HG02884 (cell line): ENCODE data around the gene RPS19.

Experiments
- ATAC-seq: cut with Tn5 transposase; IDR thresholded peaks from one replicate; pipeline ENCODE4 v1.9.1; 2021; ENCODE audit warnings: mild to moderate bottlenecking, moderate library complexity; ENCODE audit not compliant: unreplicated experiment

RPS19 gene

DNA sequence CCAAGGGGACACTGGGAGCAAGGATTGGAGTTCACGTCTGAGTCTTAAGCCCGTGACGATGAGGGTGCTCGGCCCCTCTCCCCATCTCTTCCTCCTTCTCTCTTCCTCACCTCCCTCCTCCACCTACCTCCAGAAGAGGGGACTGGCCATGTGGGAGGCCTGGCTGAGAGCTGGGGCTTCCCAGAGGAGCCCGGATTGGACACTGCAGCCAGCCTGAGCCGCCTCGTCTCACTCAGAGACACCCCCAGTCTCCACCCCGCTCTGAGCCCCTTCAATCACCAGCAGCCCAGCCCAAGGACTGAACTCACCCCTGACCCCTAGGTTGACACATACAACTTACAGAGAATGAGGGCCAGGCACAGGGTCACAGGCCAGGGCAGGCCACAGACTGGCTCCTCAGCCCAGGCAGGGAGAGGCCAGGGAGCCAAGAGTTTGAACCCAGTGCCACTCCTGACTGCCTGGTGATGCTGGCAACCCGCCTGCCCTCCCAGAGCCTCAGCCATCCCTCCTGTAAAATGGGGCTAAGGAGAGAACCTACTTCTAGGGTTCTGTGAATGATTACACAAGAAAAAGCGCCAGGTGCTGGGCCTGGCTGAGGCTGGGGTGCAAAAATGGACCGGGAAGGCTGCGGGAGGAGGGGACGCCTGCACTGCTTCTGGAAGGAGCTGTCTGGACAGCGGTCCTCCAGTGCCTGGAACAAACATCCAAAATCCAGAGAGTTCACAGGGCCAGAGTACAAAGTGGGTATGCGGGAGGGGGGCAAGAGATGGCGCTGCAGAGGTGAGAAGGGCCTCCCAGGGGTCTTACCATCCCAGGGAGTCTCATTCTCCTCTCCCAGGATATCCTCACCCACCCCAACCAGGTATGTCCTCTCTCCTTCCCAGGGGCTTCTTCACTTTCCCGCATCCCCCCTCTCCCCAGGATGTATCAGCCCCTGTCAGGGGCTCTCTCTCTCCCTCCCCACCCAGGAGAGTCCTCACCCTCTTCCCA, 18.2 kb downstream of the RPS19 start:
- no peak for ATAC-seq

- ATAC-seq = no peak
Measured at GRCh38 chr19:41879080-41879479, 19.0 kb downstream of the RPS19 start.

DNA sequence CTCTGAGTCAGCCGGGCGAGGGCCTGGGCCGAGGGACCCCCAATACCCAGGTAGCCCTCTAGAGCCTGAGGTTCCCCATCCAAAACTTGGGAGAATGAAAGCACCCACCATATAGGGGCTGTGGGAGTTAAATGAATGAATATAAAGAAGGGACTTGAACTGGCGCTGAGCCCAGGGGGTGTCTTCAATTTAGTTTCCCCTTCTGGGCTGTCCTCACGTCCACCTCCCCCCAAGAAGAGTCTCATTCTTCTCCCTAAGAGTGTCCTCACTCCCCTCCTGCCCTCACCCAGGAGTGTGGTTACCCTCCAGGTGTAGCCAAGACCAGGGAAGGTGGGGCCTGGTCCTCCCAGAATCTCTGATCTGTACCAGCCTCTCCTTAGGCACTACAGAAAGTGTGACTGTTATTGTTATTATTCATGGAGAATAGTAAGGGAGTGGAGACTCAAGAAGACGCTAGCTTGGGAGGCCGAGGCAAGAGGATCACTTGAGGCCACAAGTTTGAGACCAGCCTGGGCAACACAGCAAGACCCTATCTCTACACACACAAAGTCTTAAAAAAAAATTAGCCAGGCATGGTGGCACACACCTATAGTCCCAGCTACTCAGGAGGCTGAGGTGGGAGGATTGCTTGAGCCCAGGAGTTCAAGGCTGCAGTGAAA, 19.7 kb downstream of the RPS19 start:
- ATAC-seq = no peak

- no peak for ATAC-seq
Measured at GRCh38 chr19:41880329-41880708, 20.3 kb downstream of the RPS19 start.

DNA sequence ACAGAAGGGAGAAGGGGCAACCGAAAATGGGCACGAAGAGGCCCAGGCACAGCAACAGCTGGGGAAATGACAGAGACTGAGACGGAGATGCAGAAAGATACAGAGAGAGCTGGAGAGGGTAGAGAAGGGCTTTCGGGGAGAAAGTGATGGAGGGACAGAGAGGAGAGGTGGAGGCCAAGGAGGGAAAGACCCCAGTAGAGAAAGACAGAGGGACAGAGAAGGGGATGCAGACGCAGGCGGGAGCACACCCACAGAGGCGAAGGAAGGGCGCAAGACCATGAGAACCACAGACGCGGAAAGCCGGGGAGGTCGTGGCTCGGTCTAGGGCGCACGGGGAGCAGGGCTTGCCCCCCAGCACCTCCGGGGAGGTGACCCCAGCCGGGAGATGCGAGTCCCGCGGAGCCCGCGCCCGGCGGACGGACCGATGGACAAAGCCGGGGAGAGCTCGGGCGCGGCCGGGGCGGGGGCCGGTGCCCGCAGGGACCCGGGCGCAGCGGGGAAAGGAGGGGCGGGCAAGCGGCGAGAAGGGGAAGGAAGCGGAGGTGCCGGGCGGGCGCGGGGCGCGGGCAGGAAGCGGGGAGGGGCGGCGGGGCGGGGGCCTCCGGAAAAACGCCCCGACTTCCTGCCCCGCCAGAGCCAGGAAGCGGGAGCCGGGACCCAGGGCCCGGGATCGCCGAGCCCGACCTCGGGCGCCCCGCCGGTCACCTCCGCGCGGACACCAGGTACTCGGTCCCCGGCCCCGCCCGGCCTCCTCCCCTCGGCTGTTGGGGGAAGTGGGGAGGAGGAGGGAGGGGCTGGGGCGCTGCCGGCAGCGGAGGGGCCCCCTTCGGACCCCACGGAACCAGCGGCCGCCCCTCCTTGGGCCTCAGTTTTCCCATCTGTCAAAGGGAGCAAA, 22.8 kb downstream of the RPS19 start, which contains the start of gene ARHGEF1:
Gene ARHGEF1 (plus strand): TSS at position 617 of the 895 bp plus-strand sequence. CDS start 4,899 bp downstream, outside the sequence.
- no peak for ATAC-seq

DNA sequence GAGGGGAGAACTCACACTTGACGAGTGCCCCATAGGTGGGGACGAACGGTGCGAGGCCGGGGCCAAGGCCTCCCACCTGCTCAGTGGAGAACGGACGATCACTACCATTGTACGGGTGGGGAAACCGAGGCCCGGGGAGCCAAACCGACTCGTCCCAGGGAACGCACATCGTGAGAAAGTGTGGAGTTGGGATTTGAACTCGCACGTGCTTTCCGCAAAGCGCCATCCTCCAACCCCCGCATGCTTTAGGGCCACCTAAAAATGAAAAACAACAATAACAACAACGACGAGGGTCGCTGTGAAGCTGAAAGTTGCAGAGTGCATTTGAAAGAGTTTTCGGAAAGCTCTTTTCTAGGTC, 23.4 kb downstream of the RPS19 start:
- ATAC-seq = no peak

DNA sequence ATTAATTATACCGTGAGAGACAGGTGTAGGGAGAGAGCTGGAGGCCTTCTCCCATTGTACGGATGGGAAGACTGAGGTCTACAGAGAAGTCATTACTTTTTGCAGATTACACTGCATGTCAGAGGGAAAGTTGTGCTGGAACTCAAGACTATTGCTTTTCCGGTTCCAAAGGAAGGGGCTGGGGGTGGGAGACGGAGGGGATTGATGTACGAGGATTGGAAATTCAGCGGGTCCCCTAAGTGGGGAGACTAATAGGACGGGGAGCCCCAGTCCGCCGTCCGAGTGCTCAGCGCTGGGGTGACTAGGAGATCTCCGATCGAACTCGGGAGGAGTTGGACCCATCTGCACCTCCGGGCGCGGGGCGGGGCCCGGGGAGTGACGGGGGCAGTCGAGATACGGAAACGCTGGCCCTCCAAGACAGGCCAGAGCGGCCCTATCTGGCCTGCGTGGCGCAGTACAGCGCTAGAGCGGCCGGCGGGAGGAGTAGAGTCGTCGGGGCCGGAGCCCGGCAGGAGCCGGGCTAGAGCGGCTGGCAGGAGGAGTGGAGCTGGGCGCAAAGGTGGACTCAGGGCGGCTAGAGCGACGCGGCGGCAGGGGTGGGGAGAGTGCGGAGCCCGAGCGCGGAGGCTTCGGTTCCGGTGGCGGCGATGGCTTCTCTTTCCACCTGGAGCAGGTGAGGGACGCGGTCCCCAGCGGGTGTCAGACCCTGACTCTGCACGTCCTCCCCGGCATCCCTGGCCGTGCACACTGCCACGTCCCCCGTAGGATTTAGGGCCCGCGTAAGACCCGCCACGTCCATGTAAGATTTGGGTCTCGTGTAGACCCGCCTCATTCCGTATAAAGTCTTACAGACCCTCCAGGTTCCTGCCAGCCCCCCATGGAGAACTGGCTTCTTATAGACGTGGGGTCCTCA, 24.0 kb downstream of the RPS19 start:
- ATAC-seq = peak; percentile 67

DNA sequence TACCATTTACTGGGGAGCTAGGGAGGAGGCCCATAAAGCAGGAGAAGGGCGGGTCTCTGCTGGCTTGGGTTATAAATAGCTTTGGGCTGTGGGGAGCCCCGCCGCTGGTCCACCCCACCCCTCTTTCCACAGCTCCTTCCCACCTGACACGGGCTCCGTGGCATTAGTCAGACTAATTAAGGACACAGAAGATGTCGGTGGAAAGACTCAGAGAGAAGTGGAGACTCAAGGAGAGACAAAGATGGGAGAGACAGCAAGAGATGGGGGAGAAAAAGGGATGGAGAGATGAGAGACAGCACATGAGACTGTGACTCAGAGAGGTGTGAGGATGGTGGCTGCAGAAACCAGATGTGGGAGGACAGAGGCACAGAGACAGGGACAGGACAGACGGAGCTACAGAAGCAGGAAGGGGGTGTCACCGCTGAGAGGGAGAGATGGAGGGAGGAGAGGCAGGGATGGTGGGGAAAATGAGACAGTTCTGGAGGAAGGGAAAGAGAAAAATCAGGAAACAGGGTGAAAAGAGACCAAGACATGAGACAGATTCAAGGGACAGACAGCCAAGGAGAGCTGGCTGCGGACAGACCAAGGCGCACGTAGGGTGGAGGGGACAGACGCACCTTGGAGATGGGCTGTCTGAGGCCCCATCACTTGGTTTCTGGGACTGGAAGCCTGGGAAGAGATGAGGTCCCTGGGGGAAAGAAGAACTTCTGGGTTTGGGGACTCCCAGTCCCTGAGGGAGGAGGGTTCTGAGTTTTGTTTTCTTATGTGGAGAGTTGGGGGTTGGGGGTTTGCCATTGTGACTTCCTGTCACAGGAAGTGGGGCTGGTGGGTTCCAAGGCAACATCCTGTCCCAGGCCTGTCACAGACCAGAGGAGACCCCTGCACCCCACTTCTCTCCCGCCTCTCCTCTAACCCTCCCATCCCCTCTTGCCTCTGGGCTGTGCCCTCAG, 27.0 kb downstream of the RPS19 start:
- no peak for ATAC-seq

DNA sequence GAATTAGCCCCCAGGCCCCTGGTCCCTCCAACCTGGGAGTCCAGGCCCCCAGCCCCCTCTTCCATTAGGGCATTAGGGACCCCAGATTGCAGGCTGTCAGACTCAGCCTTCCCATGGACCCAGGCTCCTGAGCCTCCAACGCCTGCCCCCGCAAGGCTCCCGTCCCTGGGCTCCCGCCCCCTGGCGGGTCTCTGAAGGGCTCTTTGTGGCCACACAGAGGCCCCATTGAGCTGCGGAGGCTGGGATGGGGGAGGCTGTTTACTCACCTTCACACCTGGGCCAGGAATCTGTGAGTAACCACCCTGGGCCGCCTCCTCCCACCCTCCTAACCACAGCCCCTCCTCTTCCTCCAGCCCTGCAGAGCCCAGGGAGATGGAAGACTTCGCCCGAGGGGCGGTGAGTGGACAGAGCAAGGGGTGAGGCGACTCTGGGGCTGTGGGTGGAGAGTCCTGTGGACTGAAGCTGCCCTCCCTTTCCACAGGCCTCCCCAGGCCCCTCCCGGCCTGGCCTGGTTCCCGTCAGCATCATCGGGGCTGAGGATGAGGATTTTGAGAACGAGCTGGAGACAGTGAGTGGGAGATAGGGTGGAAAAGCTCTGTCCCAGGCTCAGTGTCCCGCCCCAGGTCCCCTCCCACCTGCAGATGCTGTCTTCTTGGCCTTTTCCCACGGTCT, 27.8 kb downstream of the RPS19 start:
- ATAC-seq = no peak

- ATAC-seq = no peak
Measured at GRCh38 chr19:41888926-41889325, 28.9 kb downstream of the RPS19 start.

GRCh38 chr19:41889896-41890295, 29.8 kb downstream of the RPS19 start:
- ATAC-seq = no peak

- ATAC-seq = no peak
Measured at GRCh38 chr19:41890936-41891335, 30.9 kb downstream of the RPS19 start.

DNA sequence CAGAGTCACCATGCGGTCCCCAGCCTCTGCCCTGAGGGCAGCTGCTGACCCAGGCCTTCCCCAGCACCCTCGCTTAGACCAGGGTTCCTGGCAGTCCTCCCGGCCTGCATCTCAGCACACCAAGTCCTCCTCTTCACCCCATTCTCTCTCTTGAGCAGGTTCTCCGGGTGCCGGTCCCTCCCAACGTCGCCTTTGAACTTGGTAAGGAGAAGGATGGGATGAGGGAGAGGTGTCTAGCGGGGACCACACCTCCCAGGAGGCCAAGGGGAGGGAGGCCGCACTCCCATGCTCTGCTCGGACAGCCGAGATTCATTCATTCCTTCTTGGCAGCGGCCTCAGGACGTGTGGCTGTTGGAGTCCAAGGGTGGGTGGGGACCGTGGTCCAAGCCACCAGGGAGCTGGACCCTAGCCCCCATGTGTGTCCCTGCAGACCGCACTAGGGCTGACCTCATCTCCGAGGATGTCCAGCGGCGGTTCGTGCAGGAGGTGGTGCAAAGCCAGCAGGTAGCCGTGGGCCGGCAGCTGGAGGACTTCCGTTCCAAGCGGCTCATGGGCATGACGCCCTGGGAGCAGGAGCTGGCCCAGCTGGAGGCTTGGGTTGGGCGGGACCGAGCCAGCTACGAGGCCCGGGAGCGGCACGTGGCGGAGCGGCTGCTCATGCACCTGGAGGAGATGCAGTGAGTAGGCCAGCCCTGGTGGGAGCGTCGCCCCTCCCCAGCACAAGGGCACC, 32.3 kb downstream of the RPS19 start:
- ATAC-seq = no peak

GRCh38 chr19:41893899-41894298, 33.8 kb downstream of the RPS19 start:
- ATAC-seq = no peak

- ATAC-seq = no peak
Measured at GRCh38 chr19:41894350-41894749, 34.3 kb downstream of the RPS19 start.

GRCh38 chr19:41895745-41896580, 35.9 kb downstream of the RPS19 start:
- ATAC-seq = no peak

DNA sequence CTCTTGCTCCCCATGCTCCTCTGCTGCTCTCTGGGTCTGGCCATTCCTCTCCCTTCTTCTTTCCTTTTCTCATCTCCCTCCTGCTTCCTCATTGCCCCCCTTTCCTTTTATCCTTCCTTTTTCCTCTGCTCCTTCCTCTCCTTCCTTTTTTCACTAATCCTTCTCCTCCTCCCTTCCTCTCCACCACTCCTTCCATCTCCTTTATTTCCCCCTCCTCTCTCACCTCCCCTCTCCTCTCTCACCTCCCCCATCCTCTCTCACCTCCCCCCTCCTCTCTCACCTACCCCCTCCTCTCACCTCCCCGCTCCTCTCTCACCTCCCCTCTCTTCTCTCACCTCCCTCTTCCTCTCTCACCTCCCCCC, 36.5 kb downstream of the RPS19 start:
- no peak for ATAC-seq
